Natural killer cell treated with Interleukin-12 subunit alpha and Interleukin-12 subunit beta and Interleukin-15 and Interleukin-18, amount 100 ng/mL, for 72 hours (primary cell): Measurements from ENCODE around the gene SLC5A10. TPM values are rescaled to one million over a fixed set of nuclear protein-coding genes. Genes with fewer than 3 reads are reported as not detected.
A peak's percentile ranks its signal among the peaks of the same experiment; 100 is the strongest.
"Not testable (repeated sequence)": the region's sequence is repeated elsewhere in the genome, so short reads cannot be mapped to it uniquely, and the experiment has no call there.

ENCODE experiments used
- ATAC-seq, 2 donors: fragments of 150-1000 bp; cut with Tn5 transposase in 1 of 2; sonication (Bioruptor Pico), chemical (Tn5 transposase) in 1 of 2; 2 replicates each; pipeline ENCODE4 v1.10.0; 2021
- DNase-seq: peaks from one replicate; pipeline ENCODE4 v3.0.0; 2022; ENCODE audit warnings: low spot score
- H3K27ac Mint-ChIP-seq, 2 donors: 1 replicate in 1 of 2; 2 replicates in 1 of 2; pipeline ENCODE4 v1.8.0; 2022; ENCODE audit warnings: mixed read lengths in 2 of 2, mild to moderate bottlenecking in 1 of 2, moderate library complexity in 1 of 2
- H3K27me3 Mint-ChIP-seq, 2 donors: 1 replicate in 1 of 2; 2 replicates in 1 of 2; pipeline ENCODE4 v1.8.0; 2022; ENCODE audit warnings: mixed read lengths in 2 of 2
- H3K36me3 Mint-ChIP-seq: one replicate; pipeline ENCODE4 v1.8.0; 2022; ENCODE audit warnings: mixed read lengths
- H3K4me1 Mint-ChIP-seq, 2 donors: 1 replicate in 1 of 2; 2 replicates in 1 of 2; pipeline ENCODE4 v1.8.0; 2022; ENCODE audit warnings: low read depth in 2 of 2, mixed read lengths in 2 of 2, mild to moderate bottlenecking in 1 of 2
- H3K4me3 Mint-ChIP-seq: one replicate; pipeline ENCODE4 v1.8.0; 2022; ENCODE audit warnings: mixed read lengths
- H3K9me3 Mint-ChIP-seq: 2 replicates; pipeline ENCODE4 v1.8.0; 2022; ENCODE audit warnings: mixed read lengths
- total RNA-seq, 2 donors: library from RNA; stranded (reverse); gene quantifications; one replicate each; pipeline ENCODE4 v1.2.3, GENCODE V29; 2022

Gene SLC5A10
- total RNA-seq, 2 donors from 2014 or later: not detected

DNA sequence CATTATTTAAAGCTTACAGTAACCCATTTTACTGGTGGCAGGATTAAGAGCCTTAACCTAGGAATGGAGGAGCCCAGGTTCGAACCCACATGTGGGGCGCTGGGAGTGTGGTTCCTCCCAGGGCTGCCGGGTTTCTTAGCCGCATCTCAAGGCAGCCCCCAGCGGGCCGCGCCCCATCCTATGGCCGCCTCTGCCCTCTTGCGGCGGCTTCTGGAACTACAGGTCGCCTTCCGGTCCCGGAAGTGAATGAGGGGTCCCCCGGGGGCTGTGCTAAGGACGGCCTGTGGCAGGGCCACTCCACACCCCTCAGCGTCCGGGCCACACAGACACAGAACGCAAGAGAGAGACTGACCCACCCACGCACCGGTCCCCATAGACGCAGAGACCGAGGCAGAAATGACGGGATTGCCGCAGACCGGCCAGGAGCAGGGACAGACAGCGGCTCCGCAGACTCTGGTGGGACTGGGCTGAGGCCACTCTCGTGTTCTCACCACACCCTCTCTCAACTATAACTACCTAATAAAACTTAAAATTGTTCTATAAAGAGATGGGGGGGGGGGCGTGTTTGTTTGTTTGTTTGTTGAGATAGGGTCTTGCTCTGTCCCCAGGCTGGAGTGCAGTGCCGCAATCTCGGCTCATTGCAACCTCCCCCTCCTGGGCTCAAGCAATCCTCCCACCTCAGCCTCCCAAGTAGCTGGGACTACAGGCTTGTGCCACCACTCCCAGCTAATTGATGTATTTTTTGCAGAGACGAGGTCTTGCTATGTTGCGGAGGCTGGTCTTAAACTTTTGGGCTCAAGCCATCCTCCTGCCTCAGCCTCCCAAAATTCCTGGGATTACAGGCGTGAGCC is 118.6 kb downstream of the SLC5A10 start:
- peak; percentile 98 for ATAC-seq
- DNase-seq, H3K36me3 Mint-ChIP-seq, H3K27me3 Mint-ChIP-seq, H3K4me1 Mint-ChIP-seq, H3K4me3 Mint-ChIP-seq, H3K9me3 Mint-ChIP-seq, H3K27ac Mint-ChIP-seq: not testable (repeated sequence)

Other genes with a start within 250 kb of the SLC5A10 start
- gene FBXW10, start 208.1 kb upstream of the SLC5A10 start, total RNA-seq: not detected
- gene TVP23B, start 171.0 kb upstream of the SLC5A10 start, total RNA-seq: 10 to 100 TPM; 41.0 to 68.1 TPM
- 100 to 1,000 TPM in 1 of 2 donors, 10 to 100 TPM in 1; 93.1 to 112 TPM for gene PRPSAP2, start 94.0 kb upstream of the SLC5A10 start, total RNA-seq
- 1 to 10 TPM; 1.4 to 2.6 TPM for gene FAM83G, start 52.6 kb downstream of the SLC5A10 start, total RNA-seq
- 10 to 100 TPM in 1 of 2 donors, 1 to 10 TPM in 1; 8.2 to 15.9 TPM for gene GRAP, start 94.8 kb downstream of the SLC5A10 start, total RNA-seq
- gene GRAPL, start 175.4 kb downstream of the SLC5A10 start, total RNA-seq: 1 to 10 TPM; 5.3 to 9.6 TPM